IMR-90 (cell line): ENCODE data around the gene NDUFA7.

Experiments used
- FOS ChIP-seq: fragments of 150-350 bp; IDR thresholded peaks from 2 replicates; pipeline ENCODE4 v1.6.1; 2016; ENCODE audit warnings: low read depth, low read length
- MAZ ChIP-seq: IDR thresholded peaks from 2 replicates; pipeline ENCODE4 v1.6.1; 2012; ENCODE audit warnings: low read depth, mild to moderate bottlenecking, low read length, improper control_type of control experiment, moderate library complexity, borderline replicate concordance
- POLR2A ChIP-seq: IDR thresholded peaks from 2 replicates; pipeline ENCODE4 v1.6.1; 2012; ENCODE audit warnings: mild to moderate bottlenecking, low read depth, low read length
- USF2 ChIP-seq: fragments of 150-350 bp; IDR thresholded peaks from 2 replicates; pipeline ENCODE4 v1.6.1; 2017; ENCODE audit warnings: mild to moderate bottlenecking, antibody characterized with exemption, low read length, low read depth
- TF ChIP-seq, protein P1 (sequence below): conservative IDR thresholded peaks from 2 replicates; pipeline ENCODE4 v1.5.1; 2012; ENCODE audit warnings: mild to moderate bottlenecking, low read depth, low read length, improper control_type of control experiment

- TF ChIP-seq POLR2A (no peak), FOS (no peak), MAZ (no peak), USF2 (no peak)
- TF ChIP-seq, protein P1, sequence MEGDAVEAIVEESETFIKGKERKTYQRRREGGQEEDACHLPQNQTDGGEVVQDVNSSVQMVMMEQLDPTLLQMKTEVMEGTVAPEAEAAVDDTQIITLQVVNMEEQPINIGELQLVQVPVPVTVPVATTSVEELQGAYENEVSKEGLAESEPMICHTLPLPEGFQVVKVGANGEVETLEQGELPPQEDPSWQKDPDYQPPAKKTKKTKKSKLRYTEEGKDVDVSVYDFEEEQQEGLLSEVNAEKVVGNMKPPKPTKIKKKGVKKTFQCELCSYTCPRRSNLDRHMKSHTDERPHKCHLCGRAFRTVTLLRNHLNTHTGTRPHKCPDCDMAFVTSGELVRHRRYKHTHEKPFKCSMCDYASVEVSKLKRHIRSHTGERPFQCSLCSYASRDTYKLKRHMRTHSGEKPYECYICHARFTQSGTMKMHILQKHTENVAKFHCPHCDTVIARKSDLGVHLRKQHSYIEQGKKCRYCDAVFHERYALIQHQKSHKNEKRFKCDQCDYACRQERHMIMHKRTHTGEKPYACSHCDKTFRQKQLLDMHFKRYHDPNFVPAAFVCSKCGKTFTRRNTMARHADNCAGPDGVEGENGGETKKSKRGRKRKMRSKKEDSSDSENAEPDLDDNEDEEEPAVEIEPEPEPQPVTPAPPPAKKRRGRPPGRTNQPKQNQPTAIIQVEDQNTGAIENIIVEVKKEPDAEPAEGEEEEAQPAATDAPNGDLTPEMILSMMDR = no peak
Observed at GRCh38 chr19:8360196-8360595, 39.0 kb upstream of the NDUFA7 start.
